Mammary epithelial cell (primary cell): ENCODE measurements around the gene KCNIP4.

Source experiments
- EZH2 ChIP-seq: IDR thresholded peaks from 2 replicates; pipeline ENCODE4 v1.6.1; 2012; ENCODE audit warnings: low read length, inconsistent platforms, borderline replicate concordance
- TF ChIP-seq, protein P1 (sequence below), 2 donors: IDR thresholded peaks in 1 of 2; conservative IDR thresholded peaks in 1 of 2; 2 replicates each; pipeline ENCODE4 v1.5.1; 2011 to 2012; ENCODE audit warnings: inconsistent platforms in 2 of 2, low read length in 2 of 2, mild to moderate bottlenecking in 2 of 2, control low read depth in 1 of 2, low read depth in 1 of 2; ENCODE audit not compliant: insufficient read depth in 1 of 2; ENCODE audit errors: extremely low read depth in 1 of 2

DNA sequence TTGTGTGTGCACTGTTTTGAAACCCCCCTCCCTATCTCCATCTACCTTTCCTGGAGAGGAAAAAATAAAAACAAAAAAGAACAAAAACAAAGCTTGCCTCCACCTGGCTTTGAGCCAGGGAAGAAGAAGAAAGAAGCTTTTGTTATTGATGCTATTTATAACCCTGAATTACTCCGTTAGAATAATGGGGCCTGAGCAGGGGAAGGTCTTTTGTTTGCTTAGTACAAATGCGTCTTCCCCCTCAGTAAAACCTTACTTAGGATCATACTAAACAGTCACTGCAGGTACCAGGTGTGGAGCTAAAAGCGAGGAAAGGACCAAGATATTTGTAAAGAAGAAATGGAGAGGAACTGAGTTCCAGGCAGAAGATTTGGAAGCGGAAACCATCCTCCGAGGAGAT, 352.1 kb downstream of the KCNIP4 start:
- TF ChIP-seq, protein P1, sequence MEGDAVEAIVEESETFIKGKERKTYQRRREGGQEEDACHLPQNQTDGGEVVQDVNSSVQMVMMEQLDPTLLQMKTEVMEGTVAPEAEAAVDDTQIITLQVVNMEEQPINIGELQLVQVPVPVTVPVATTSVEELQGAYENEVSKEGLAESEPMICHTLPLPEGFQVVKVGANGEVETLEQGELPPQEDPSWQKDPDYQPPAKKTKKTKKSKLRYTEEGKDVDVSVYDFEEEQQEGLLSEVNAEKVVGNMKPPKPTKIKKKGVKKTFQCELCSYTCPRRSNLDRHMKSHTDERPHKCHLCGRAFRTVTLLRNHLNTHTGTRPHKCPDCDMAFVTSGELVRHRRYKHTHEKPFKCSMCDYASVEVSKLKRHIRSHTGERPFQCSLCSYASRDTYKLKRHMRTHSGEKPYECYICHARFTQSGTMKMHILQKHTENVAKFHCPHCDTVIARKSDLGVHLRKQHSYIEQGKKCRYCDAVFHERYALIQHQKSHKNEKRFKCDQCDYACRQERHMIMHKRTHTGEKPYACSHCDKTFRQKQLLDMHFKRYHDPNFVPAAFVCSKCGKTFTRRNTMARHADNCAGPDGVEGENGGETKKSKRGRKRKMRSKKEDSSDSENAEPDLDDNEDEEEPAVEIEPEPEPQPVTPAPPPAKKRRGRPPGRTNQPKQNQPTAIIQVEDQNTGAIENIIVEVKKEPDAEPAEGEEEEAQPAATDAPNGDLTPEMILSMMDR (conservative IDR thresholded peaks at IDR 0.05 in 1 of 2, IDR thresholded peaks at IDR 0.05 in 1 of 2; ENCODE audit: extremely low read depth in 1 of 2, insufficient read depth in 1 of 2, low read depth in 1 of 2, low read length in 2 of 2): no peak
- TF ChIP-seq EZH2: no peak
